ENCODE results near the gene FRMD7. TPM values are rescaled to one million over a fixed set of nuclear protein-coding genes. Genes with fewer than 3 reads are reported as not detected.
"Not testable (repeated sequence)": the region's sequence is repeated elsewhere in the genome, so short reads cannot be mapped to it uniquely, and the experiment has no call there.

Gene FRMD7, protein sequence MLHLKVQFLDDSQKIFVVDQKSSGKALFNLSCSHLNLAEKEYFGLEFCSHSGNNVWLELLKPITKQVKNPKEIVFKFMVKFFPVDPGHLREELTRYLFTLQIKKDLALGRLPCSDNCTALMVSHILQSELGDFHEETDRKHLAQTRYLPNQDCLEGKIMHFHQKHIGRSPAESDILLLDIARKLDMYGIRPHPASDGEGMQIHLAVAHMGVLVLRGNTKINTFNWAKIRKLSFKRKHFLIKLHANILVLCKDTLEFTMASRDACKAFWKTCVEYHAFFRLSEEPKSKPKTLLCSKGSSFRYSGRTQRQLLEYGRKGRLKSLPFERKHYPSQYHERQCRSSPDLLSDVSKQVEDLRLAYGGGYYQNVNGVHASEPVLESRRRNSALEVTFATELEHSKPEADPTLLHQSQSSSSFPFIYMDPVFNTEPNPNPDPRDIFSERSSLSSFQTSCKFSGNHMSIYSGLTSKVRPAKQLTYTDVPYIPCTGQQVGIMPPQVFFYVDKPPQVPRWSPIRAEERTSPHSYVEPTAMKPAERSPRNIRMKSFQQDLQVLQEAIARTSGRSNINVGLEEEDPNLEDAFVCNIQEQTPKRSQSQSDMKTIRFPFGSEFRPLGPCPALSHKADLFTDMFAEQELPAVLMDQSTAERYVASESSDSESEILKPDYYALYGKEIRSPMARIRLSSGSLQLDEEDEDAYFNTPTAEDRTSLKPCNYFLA
- total RNA-seq = not detected
- long read RNA-seq = 0 reads

DNA sequence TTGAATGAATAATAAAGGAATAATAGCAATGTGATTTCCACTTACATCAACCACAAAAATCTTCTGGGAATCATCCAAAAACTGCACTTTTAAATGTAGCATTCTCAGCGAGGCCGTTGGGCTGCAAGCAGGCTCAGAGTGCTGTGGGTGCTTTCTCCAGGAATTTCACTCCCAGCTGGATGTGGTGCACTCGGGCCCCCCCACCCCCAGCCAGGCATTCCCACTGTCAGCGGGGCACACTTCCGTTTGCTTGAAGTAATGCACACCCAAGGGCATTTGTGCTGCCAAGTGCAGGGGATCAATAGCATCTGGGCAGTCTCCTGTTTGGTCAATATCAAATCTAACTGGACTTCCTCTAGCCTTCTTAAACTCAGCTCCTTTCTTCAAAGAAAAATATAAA lies at the start of gene FRMD7:
Gene FRMD7, minus strand, starts transcription at position 278 of the 400 bp plus-strand sequence. Its CDS starts 176 bp downstream, at position 102.
- no peak for DNase-seq
- no peak for ATAC-seq (ENCODE audit: poor library complexity)
- intact Hi-C loops (cut with DNase I) = no loop called here

DNA sequence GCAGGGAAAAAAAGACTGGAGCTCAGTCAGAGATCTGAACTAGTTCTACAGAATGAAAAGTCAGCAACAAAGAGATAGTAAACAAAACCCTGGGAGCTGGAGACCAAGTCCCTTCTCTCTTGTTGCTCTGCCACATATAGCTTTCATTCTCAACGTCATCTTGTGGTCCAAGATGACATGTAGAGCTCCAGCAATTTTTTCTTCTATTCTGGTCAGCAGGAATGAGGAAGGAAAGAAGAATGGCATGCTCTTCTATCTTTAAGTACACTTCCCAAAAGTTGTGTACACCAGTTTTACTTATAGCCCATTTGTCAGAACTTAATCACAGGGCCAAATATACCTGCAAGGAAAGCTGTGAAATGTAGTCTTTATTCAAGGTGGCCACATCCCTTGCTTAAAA lies 45.8 kb upstream of the FRMD7 start:
- ATAC-seq (ENCODE audit: poor library complexity) = no peak
- intact Hi-C loops (cut with DNase I) = no loop called here

DNA sequence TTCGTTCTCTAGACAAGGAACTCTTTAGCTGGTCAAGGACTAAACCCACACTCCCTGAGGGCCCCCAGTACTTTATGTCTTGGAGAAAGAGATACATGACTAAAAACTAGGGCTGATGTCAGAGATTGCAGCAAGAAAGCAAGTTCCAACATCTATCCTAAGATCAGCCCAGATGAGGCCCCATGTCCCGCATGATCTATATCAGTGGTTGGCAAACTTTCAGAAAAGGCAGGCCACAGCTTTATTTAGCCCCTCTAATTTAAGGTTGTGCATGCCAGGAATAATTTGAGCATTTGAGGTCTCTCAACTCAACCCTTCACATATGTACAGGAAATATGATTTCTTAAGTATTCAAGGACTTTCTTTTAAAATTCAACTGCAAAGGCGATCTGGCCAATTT lies 44.1 kb upstream of the FRMD7 start:
- DNase-seq (no peak), ATAC-seq (ENCODE audit: poor library complexity) (no peak)
- intact Hi-C loops (cut with DNase I) = no loop called here

More for the DNA sequence above, 45.8 kb upstream of the FRMD7 start:
- DNase-seq = no peak

DNA sequence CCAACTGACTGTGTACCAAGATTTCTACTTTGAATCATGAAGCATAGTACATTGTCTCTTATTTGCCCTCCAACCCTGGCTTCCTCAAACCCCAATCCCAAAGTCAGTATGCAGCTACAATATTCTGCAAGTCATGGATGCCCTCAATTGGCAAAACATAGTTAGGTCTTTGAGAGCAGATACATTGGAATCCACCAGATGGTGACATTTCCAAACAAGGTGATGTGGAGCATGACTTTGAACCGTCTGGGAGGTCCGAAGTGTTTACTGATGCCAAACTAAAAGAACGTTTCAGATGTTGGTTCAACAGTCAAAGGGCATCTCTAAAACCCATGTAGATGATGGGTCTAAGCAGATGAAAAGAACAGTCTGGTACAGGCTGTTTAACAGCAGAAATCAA lies 43.7 kb upstream of the FRMD7 start:
- no peak for DNase-seq
- no peak for ATAC-seq (ENCODE audit: poor library complexity)
- intact Hi-C loops (cut with DNase I) = no loop called here

DNA sequence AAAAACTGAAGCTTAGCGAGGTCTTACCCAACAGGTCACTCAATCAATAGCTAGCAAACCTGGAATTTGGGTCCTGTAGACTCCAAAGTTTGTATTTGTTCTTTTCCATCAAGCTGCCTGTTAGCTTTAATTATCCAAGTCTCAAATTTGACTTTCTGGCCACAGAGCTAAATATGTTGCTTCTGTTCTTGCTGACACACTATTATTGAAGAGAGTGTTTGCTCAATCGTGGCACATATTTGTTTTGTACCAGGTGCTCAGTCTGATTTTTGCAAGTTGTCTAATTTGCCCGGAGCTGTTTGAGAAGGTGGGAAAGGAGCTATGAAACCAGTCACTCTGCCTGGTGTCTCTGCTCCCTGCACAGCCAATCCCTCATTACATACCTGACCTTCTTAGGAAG lies 41.7 kb upstream of the FRMD7 start:
- no peak for ATAC-seq (ENCODE audit: poor library complexity)
- DNase-seq = no peak
- intact Hi-C loops (cut with DNase I) = no loop called here

DNA sequence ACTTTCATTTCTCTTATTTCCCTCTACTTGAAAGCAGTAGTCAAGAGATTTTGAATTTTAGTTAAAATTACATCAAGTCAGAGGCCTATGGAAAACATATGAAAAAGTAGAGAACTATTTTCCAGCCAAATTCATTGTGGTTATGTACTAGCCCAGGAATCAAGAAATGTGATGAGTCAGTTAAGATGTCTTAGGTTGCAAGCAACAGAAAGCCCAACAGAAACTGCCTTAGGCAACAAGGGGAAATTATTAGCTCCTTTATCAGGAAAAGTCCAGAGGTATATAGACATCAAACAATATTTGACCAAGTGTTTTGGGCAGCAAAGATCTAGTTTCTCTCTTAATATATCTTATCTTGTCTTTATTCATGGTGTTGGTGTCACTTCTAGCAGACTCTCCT lies 37.8 kb upstream of the FRMD7 start:
- intact Hi-C loops (cut with DNase I) = no loop called here
- no peak for DNase-seq
- no peak for ATAC-seq (ENCODE audit: poor library complexity)

DNA sequence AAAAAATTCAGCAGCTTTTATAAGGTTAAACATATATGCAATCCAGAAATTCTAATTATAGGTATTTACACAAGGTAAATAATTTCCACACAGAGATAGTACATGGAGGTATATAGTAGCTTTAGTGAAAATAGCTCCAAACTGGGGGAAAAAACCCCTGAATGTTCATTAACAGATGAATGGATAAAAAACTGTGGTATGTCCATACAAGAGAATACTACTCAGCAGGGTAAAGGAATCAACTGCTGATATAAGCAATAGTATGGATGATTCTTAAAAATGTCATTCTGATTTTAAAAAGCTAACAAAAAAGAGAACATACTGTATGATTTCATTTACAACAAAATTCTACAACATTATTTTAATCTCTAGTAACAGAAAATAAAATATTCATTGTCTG lies 37.2 kb upstream of the FRMD7 start:
- DNase-seq (no peak), ATAC-seq (ENCODE audit: poor library complexity) (no peak)
- intact Hi-C loops (cut with DNase I) = no loop called here

DNA sequence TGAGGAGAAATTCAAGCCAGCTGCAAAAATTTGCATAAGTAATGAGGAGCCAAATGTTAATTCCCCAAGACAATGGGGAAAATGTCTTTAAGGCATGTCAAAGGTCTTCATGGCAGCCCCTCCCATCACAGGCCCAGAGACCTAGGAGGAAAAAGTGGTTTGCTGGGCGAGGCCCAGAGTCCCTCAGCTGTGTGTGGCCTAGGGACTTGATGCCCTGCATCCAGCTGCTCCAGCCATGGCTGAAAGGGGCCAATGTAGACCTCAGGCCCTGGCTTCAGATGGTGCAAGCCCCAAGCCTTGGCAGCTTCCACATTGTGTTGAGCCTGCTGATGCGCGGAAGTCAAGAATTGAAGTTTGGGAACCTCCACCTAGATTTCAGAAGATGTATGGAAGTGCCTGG lies 35.3 kb upstream of the FRMD7 start:
- intact Hi-C loops (cut with DNase I); DNase-seq; ATAC-seq (ENCODE audit: poor library complexity): not testable (repeated sequence)

DNA sequence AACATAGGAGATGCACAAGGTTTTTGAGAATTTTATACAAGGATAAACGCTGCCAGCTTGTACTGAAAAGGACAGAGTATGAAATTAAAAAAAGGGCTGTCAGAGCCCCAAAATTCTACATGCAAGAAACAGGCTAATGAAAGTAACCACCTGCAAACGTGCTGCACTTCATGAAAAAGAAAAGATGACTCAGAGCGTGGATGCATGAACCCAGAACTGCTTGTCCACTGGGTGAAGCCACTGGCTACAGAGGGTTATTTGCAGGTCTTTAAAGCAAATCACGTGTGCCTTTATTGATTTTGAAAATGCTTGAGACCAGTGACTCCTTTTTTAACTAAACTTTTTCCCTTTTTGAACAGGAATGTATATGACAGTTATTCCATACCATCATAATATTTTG lies 25.3 kb upstream of the FRMD7 start:
- DNase-seq = no peak
- intact Hi-C loops (cut with DNase I) = no loop called here
- ATAC-seq (ENCODE audit: poor library complexity) = no peak

DNA sequence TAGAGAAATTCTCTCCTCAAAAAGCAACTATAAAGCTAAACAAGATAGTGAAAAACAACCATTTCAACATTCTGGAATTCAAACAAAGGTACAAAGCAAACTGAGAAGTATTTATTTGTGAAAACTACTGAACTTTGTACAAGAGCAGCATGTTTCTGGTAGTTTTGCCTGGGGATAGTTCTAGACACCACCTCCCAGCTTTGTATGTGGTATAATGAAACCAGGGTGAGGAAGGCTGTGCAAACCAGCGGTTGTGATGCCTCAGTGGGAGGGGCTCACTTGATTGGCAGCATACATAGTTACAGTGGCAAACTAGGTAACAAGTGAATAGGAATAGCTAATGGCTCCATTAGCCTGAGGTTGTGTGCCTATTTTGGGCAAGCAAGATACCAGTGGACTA lies 18.6 kb upstream of the FRMD7 start:
- ATAC-seq (ENCODE audit: poor library complexity) (no peak), DNase-seq (no peak)
- intact Hi-C loops (cut with DNase I) = no loop called here

DNA sequence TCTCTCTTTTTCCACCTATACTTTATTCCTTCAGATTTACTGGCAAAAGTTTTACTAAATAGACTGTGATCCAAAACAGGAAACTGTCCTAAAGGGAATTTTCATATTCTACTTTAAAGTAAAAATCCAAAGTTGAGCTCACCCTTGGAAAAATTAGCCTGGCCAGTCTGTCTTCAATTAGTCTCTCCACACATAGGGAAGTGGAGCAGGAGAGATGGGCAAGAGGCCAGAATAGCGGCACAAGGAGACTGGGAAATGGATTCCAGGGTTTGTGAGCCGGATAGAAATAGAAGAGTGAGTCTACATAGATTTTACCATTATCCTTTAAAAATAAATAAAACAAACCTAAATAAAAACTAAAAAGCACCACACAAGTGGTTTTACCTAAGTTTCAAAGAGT lies 16.2 kb upstream of the FRMD7 start:
- DNase-seq = no peak
- ATAC-seq (ENCODE audit: poor library complexity) = no peak
- intact Hi-C loops (cut with DNase I) = no loop called here

DNA sequence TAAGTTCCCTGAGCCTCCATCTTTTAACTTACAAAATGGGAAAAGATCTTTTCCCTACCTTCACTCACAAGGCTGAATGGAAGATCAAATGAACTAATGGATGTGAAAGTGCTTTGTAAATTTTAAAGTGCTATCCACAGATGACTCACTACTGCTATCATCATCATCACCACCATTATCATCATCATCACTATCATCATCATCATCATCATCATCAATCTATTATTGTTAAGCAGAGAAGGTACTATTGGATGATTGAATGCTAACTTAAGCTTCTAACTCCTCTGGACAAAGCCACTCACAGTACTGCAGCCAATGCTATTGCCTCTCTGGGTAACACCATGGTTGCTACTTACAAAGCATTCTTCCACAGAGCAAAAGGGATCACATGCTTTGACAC lies 1.9 kb downstream of the FRMD7 start:
- ATAC-seq (ENCODE audit: poor library complexity) = no peak
- intact Hi-C loops (cut with DNase I) = no loop called here
- DNase-seq = no peak

DNA sequence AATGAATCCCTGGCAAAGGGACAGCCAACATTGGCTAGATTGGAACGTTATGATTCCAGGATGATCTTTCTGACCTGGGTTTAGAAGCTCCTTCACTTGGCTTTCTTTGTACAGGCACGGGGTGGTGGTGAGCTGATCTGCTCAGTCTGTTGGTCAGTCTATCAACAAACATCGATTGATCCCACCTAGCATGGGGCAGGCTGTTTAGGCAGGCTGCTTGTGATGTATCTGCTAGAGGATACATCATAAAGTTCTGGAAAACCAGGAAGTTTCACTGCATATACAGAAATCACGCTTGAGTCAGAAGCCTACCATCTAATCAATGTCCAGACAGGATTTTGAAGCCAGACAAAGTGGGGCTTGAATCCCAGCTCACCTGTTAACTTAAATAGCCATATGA lies 6.9 kb downstream of the FRMD7 start:
- no peak for ATAC-seq (ENCODE audit: poor library complexity)
- no peak for DNase-seq
- intact Hi-C loops (cut with DNase I) = no loop called here

DNA sequence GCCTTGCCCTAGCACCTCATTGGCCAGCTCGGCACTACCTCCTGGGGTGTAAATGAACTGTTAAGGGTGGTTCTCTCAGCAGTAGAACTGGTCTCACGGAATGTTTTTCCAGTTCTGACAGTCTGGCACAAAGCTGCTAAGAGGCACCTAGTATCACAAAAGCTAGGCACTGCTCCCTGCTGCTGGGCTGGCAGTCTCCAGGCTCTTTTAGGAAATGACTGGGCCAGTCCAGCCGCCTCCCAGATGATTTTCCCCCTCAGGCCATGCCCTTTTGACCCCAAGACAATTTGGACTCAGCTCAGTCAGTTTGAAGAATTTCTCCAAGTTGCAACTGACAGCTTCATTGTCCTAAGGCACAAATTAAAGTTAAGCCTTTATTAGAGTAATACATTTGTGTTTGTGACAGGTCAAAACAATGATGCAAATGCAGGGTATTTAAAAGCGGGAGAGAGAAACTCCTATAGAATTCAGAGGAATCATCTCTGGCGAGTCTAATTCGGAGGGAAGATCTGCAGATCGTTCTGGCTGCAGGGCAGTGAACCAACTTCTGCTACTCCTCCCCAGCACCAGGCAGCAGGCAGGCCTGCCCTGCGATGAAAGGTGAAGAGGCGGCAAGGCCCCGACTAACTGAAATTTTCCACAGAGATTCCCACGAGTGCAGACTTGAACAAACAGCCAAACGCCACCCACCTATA lies 7.9 kb downstream of the FRMD7 start:
- DNase-seq (no peak), ATAC-seq (ENCODE audit: poor library complexity) (no peak)
- intact Hi-C loops (cut with DNase I) = no loop called here

DNA sequence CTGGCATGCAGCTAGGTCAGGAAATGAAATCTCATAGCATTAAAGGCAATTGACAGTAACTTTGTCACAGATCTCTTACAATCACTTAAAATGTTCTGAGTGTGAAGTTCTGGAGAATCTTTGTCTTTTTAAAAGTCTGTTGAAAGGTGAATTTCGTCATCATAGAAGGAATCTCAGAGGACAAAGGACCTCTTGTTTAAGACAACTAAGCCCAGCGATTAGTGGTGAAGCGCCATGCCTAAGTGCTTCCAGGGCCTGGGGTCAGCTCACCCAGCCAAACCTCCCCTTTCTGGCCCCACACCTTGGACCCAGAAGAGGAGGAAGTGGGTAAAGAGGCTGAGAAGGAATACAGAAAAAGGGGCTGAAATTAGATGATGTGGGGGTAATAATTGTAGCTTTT lies 8.5 kb downstream of the FRMD7 start:
- DNase-seq = no peak
- no peak for ATAC-seq (ENCODE audit: poor library complexity)

DNA sequence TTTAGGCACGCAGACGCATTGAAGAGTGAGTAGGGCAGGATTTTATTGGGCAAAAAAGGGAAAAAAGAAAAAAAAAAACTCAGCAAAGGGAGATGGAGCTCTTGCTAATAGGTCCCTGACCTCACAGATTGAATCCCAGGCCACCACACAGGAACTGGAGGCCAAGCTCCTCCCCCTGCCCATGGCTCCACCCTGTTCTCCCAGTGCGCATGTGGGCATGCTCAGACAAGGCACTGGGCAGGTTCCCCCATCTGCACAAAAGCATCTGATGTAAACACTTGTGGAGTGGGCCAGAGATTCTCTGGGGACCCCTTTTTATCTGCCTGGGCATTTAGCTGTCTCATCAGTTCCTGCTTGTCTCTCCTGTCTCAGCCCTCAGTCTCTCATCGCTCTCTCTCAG lies 9.5 kb downstream of the FRMD7 start:
- intact Hi-C loops (cut with DNase I) = no loop called here
- no peak for DNase-seq

More for the DNA sequence above, 8.5 kb downstream of the FRMD7 start:
- intact Hi-C loops (cut with DNase I) = no loop called here

DNA sequence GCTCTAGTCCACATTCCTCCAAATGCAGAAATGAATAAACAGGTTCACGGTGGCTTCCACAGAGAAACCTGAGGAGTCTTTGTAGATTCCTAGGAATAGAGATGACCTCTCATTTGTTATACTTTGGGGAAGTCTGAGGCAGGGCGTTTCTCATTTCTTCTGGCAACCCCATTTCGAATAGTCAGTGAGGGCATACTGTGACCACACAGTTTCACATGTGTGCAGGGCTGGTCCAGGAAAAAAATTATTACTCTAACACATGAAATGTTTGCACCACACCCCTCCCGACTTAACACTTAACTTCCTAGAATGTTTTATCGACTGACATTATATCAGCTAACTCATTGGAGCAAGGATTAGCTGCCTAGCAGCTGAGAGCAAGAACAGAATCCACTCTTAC lies 12.0 kb downstream of the FRMD7 start:
- intact Hi-C loops (cut with DNase I) = no loop called here
- ATAC-seq (ENCODE audit: poor library complexity) = no peak
- DNase-seq = no peak

More for the DNA sequence above, 9.5 kb downstream of the FRMD7 start:
- ATAC-seq (ENCODE audit: poor library complexity) = no peak

DNA sequence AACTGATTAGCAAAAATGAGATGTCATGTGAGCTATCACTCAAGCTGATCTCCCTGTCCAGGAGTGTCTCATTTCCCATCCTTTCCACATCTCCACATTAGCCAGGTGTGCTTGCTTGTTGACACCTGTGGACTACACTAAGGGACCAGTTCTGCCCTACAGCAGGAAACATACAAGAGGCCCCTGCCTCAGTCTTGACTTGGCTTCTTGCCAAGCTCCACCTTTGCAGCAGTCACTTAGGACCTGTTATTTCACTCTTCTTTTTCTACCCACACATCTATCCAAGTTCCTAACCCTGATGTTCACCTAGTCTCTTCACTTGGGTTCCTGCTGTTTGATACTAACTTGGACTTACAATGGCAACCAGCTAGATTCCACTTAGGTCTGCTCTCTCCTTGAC lies 13.2 kb downstream of the FRMD7 start:
- DNase-seq = no peak
- intact Hi-C loops (cut with DNase I) = no loop called here
- ATAC-seq (ENCODE audit: poor library complexity) = no peak

DNA sequence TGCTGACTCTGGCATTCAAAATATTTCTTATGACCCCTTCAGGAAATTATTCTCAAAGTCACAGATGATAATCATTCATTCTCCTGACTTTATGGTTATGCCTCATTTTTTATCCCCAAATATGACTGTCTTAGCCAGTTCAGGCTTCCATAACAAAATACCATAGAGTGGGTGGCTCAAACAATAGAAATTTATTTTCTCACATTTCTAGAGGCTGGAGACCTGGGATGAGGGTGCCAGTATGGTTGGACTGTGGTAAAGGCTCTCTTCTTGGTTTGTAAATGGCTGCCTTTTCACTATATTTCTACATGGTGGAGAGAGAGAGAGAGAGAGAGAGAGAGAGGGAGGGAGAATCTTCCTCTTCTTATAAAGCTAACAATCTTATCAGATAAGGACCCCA lies 20.5 kb downstream of the FRMD7 start:
- no peak for ATAC-seq (ENCODE audit: poor library complexity)
- intact Hi-C loops (cut with DNase I) = no loop called here
- DNase-seq = no peak

DNA sequence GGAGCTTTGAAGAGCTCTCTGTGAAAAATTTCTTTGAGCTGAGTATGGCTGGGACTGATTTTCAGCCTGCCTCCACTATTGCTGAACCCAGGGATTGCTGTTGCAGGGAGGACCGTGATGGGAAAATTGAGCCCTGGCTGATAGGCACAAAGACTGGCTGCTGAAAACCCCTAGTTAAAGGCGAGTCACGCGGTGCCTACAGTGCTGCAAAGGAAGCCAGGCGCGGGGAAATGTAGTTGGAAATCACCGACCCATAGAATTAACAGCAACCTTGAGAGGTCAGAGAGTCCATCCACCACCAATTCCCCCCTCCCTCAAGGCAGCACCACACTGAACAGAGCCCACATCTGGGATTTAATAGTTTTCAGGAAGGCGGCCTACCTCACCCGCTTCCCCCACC lies 26.0 kb downstream of the FRMD7 start:
- ATAC-seq (ENCODE audit: poor library complexity) = no peak
- intact Hi-C loops (cut with DNase I) = no loop called here

More for the DNA sequence above, 26.0 kb downstream of the FRMD7 start:
- no peak for DNase-seq
